MCF 10A (cell line): Measurements from ENCODE around the gene SAMD13. TPM values are rescaled to one million over a fixed set of nuclear protein-coding genes. Genes with fewer than 3 reads are reported as not detected.

Experiments
- BruUV-seq: library from RNA; stranded (reverse); fragments of 400-500 nt; replicated peaks from 2 replicates; lab custom pipeline; 2021; lab: Mats Ljungman, UMichigan
- CTCF ChIA-PET: fragments of 300-600 bp; sonication (Branson Sonifier 250); formaldehyde crosslinking; extraction: SDS; loops from one replicate; lab custom pipeline; 2021; ENCODE audit warnings: antibody characterized with exemption, inconsistent platforms; lab: Yijun Ruan, JAX
- POLR2A ChIA-PET: fragments of 300-600, 350-650 bp; sonication (Branson Sonifier 250); formaldehyde crosslinking; extraction: SDS; loops from one replicate; lab custom pipeline; 2020; ENCODE audit warnings: antibody characterized with exemption, inconsistent platforms; lab: Yijun Ruan, JAX
- DNase-seq: peaks from one replicate; pipeline ENCODE4 v3.0.0-alpha.2; 2018; ENCODE audit not compliant: unreplicated experiment
- H3K27ac Mint-ChIP-seq: one replicate; pipeline ENCODE4 v1.8.0; 2022; ENCODE audit warnings: mild to moderate bottlenecking, low read depth, mixed read lengths; ENCODE audit not compliant: unreplicated experiment
- H3K27me3 Mint-ChIP-seq: one replicate; pipeline ENCODE4 v1.8.0; 2022; ENCODE audit warnings: mixed read lengths; ENCODE audit not compliant: insufficient read depth, unreplicated experiment
- H3K36me3 Mint-ChIP-seq: one replicate; pipeline ENCODE4 v1.8.0; 2022; ENCODE audit warnings: mild to moderate bottlenecking, moderate library complexity, mixed read lengths; ENCODE audit not compliant: insufficient read depth, unreplicated experiment
- H3K4me1 Mint-ChIP-seq: one replicate; pipeline ENCODE4 v1.8.0; 2022; ENCODE audit warnings: mixed read lengths; ENCODE audit not compliant: insufficient read depth, unreplicated experiment
- H3K4me3 Mint-ChIP-seq: one replicate; pipeline ENCODE4 v1.8.0; 2022; ENCODE audit warnings: mild to moderate bottlenecking, moderate library complexity, mixed read lengths; ENCODE audit not compliant: unreplicated experiment
- H3K9me3 Mint-ChIP-seq: one replicate; pipeline ENCODE4 v1.8.0; 2022; ENCODE audit warnings: mixed read lengths; ENCODE audit not compliant: unreplicated experiment
- CTCF ChIP-seq: fragments of 200-600 bp; IDR thresholded peaks from one replicate; pipeline ENCODE4 v1.8.0; 2022; ENCODE audit warnings: antibody characterized with exemption, mild to moderate bottlenecking; ENCODE audit not compliant: unreplicated experiment
- intact Hi-C: fragments of 100-400 bp; cut with micrococcal nuclease; formaldehyde crosslinking; loops from 2 replicates; pipeline ENCODE4 v1.14.1; 2022
- total RNA-seq: library from RNA; stranded (reverse); gene quantifications from 2 replicates; pipeline ENCODE4 v1.2.3, GENCODE V29; 2022

SAMD13 gene
- total RNA-seq, 1 experiment from 2014 or later: 1.3 TPM

GRCh38 chr1:84260852-84261518 lies 40.5 kb upstream of the SAMD13 start:
- intact Hi-C loops: no loop called here
- Mint-ChIP-seq H3K27ac (no peak overlapping the region), H3K4me1 (no peaks in the 10 kb centered on the region), H3K4me3 (no peak overlapping the region), H3K27me3 (no peaks in the 10 kb centered on the region), H3K9me3 (peaks cover 7% of the 10 kb centered on the region), H3K36me3 (no peaks in the 10 kb centered on the region)
- ChIA-PET CTCF (no interaction called here), POLR2A (no interaction called here)
- TF ChIP-seq CTCF: no peak
- no peak for DNase-seq
- no TSS peak for BruUV-seq

- DNase-seq: no peak
- Mint-ChIP-seq H3K4me3 (no peak overlapping the region), H3K27me3 (no peaks in the 10 kb centered on the region), H3K27ac (no peak overlapping the region), H3K9me3 (no peaks in the 10 kb centered on the region), H3K36me3 (no peaks in the 10 kb centered on the region), H3K4me1 (no peaks in the 10 kb centered on the region)
- no TSS peak for BruUV-seq
- intact Hi-C loops: no loop called here
- no peak for TF ChIP-seq CTCF
- ChIA-PET POLR2A (interaction anchor here (0.7 to 1.0 kb wide), 2 partner anchors 36 to 111 kb away, joined by 3 read pairs; partner anchors contain the start of gene SAMD13), CTCF (interaction anchor here (0.7 kb wide), 1 partner anchor 45 kb away, joined by 3 read pairs; no protein-coding TSS in a partner anchor)
Measured at GRCh38 chr1:84264961-84265360, 36.5 kb upstream of the SAMD13 start.

DNA sequence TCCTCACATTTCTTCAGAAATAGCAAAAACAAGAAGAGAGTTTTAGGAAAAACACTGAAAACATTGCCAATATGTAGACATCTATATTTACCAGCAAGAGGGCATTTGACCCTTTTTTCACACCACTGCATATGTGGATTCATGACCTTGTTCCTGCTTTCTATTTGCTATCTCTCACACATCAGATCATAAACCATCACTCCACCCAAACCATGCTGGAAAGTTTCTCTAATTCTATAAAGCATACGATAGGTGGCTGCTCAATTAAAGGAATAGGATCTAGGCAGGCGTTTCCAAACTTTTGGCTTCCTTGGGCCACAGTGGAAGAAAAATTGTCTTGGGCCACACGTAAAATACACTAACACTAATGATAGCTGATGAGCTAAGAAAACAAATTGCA lies 35.6 kb upstream of the SAMD13 start:
- H3K9me3 Mint-ChIP-seq: no peaks in the 10 kb centered on the region
- no peak overlapping the region for H3K27ac Mint-ChIP-seq
- H3K4me3 Mint-ChIP-seq: no peak overlapping the region
- ChIA-PET CTCF (no interaction called here), POLR2A (no interaction called here)
- BruUV-seq: no TSS peak
- H3K4me1 Mint-ChIP-seq: no peaks in the 10 kb centered on the region
- no peak for TF ChIP-seq CTCF
- H3K27me3 Mint-ChIP-seq: no peaks in the 10 kb centered on the region
- no peak for DNase-seq
- intact Hi-C loops: no loop called here
- no peaks in the 10 kb centered on the region for H3K36me3 Mint-ChIP-seq

- Mint-ChIP-seq H3K27me3 (no peaks in the 10 kb centered on the region), H3K9me3 (no peaks in the 10 kb centered on the region), H3K4me1 (peaks cover 6% of the 10 kb centered on the region), H3K36me3 (no peaks in the 10 kb centered on the region), H3K4me3 (no peak overlapping the region), H3K27ac (no peak overlapping the region)
- DNase-seq: no peak
- POLR2A ChIA-PET: no interaction called here
- CTCF ChIA-PET: interaction anchor here (0.6 kb wide), 1 partner anchor 195 kb away, joined by 3 read pairs; no protein-coding TSS in a partner anchor
- intact Hi-C loops: no loop called here
- no peak for TF ChIP-seq CTCF
- BruUV-seq: no TSS peak
Measured at GRCh38 chr1:84266748-84267147, 34.8 kb upstream of the SAMD13 start.
